GM18951 (cell line): ENCODE results near the gene CDCA7L.
"Not testable (repeated sequence)": the region's sequence is repeated elsewhere in the genome, so short reads cannot be mapped to it uniquely, and the experiment has no call there.

Experiments used
- POLR2A ChIP-seq: IDR thresholded peaks from 4 replicates; pipeline ENCODE4 v1.6.1; 2011; ENCODE audit warnings: mild to moderate bottlenecking; ENCODE audit not compliant: insufficient read length, insufficient read depth; ENCODE audit errors: extremely low read depth
- in situ Hi-C: fragments of 300-500 bp; cut with MboI; formaldehyde crosslinking; loops from one replicate; pipeline ENCODE4 v1.12.0; 2022; ENCODE audit warnings: low sequenced_read_pairs, mixed read lengths, inconsistent platforms; ENCODE audit not compliant: unreplicated experiment

The CDCA7L gene

DNA sequence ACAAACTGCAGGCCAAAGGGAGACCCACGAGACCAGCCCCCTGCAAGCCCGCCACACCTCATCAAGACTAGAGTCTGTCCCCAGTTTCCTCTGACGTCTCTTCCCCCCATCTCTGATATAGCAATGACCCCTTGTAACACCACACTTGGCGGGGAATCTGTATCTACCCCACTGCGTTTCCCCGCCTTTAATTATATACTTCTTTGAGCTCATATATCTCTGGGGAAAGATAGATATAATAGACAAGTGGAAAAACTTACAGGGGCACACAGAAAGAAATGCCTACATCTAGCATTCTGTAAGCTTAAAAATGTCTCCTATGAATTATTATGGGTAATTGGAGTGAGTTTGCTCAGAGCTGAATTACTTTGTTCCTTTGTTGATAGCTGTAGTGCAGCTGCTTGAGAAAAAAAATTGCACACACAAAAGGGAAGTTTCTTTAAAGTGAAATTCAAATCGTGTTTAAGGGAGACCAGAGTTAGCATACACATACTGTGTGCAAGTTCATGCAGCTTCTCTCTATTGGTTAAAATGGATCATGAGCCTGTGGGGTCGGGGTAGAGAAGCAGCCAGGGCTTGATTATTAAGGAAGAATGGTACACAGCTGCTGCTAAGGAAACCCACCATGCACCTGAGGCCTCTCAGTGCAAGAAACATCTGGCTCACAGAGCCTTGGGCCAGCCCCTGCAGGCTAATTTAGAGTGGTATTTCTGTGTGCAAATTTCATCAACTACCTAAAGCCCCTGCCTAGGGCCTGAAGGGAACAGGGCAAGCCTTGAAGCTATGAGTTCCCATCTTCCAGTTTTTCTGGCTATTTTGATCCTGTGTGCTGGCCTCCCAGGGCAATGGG is 32.5 kb downstream of the CDCA7L start:
- in situ Hi-C loops: no loop called here
- no peak for TF ChIP-seq POLR2A

GRCh38 chr7:21912305-21912704 is 33.4 kb downstream of the CDCA7L start:
- in situ Hi-C loops: no loop called here
- TF ChIP-seq POLR2A: no peak

DNA sequence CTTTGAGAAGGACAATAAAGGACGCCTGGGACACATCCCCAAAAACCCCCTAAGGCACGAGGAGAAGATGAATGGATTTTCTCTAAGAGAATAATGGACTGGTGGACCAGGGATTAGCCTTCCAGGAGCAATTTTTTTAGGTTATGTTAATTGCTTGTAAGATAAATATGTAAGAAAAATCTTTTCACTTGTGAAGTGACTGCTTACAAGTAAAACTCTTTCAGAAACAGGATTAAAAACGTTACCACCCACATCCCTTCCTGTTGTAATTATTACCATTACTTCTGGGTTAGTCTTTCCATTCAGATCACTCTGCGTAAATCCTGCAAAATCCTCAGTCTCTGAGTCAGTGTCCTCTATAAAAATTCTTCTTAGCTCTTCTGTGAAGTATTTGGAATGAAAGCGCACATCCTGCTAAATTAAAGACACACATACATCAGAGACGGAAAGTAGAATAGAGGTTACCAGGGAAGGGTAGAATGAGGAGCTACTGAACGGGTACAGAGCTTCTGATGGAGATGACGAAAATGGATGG is 34.3 kb downstream of the CDCA7L start:
- in situ Hi-C loops: no loop called here
- TF ChIP-seq POLR2A: no peak

DNA sequence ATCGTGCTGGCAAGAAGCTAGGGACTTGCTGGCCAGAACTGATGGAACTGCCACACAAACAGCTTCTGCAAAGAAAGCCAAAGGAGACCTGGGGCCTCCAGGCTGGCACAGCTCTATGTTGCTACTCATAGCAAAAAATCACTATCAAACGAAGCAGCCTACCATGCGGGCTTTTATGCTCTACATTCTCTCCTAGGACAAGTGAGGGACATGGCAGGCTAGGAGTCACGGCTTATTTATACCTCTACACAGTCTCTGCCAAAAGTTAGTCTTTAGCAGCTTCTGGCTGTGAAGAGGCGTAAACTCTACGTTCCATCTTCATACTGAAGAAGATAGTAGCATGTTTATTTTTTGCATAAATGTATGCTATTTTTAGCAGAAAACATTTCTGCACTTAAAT is 35.4 kb downstream of the CDCA7L start:
- no peak for TF ChIP-seq POLR2A
- in situ Hi-C loops: no loop called here

DNA sequence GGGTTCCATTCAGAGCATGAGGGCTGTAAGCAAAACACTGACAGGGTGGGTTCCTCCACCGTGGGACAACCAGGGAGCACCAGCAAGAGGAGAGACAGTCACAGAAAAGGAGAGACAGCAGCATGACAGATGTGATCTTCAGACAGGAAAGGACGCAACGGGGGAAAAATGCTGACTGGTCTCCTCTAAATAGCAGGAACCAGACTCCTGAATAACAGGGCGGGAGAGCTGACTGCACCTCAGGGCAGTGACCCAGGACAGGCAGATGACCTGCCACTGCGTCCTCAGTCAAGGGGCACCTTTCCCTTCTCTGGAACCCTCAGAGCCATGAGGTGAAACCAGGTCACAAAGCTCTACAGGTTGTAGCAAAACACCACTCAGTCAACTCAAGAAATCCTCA is 37.0 kb downstream of the CDCA7L start:
- in situ Hi-C loops: no loop called here
- TF ChIP-seq POLR2A: no peak

- in situ Hi-C loops: no loop called here
- TF ChIP-seq POLR2A: no peak
Observed at GRCh38 chr7:21903020-21903786, 42.5 kb downstream of the CDCA7L start.

DNA sequence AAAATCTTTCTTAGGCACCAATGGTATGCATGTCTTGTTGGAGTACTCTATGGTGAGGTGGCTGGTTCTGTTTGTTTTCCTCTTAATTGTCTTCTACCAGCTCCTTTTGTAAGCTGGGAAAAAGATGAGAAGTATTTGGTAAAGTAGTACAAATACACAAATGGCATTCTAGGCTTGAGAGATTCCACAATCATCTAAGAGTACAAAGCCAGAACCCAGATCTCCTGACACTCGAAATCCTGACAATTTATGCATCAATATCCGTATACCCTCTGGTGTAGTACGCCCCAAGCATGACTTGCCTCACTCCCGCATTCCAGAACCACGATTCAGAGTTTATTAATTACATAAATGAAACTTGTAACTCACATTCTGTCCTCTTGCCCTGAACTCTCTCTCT is 43.5 kb downstream of the CDCA7L start:
- in situ Hi-C loops: no loop called here
- TF ChIP-seq POLR2A: no peak

- no peak for TF ChIP-seq POLR2A
- in situ Hi-C loops: no loop called here
Observed at GRCh38 chr7:21898265-21898930, 47.3 kb downstream of the CDCA7L start.

DNA sequence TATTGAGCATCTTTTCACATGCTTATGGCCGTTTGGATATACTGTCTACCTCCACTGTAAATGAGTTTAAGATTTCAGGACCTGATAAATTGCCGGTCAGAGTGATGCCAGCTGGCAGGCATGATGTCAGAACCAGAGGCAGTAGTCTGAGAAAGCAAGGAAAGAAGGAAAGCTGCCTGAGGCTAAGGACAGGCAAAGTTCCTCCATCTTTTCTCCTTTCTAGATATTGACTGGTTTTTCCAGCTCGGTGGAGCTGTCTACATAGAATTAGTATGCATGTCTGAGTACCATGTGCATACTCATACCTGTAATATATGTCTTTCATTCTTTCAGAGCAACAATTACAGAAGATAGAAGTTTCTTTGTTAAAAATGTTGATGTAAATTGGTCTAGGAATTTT is 52.3 kb downstream of the CDCA7L start:
- in situ Hi-C loops: no loop called here

DNA sequence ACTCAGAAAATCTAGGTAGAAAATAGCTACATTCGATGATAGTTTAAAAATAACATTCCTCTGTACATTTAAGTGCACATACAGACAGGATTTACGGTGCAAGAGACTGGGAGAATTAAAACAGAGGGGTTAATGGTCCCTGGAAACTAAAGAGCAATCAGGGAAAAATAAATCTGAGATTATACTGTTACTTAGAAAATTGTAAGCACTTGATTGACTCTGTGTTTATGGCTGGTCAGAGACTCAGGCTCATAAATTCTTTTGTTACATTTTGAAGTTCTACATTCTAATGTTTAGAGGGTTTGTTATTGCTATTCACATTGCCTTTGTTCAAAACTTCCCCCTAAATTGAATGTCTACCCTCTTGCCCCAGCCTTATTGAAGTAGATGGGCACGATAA is 54.4 kb downstream of the CDCA7L start:
- TF ChIP-seq POLR2A: no peak
- in situ Hi-C loops: no loop called here

More for the DNA sequence above, 52.3 kb downstream of the CDCA7L start:
- no peak for TF ChIP-seq POLR2A

DNA sequence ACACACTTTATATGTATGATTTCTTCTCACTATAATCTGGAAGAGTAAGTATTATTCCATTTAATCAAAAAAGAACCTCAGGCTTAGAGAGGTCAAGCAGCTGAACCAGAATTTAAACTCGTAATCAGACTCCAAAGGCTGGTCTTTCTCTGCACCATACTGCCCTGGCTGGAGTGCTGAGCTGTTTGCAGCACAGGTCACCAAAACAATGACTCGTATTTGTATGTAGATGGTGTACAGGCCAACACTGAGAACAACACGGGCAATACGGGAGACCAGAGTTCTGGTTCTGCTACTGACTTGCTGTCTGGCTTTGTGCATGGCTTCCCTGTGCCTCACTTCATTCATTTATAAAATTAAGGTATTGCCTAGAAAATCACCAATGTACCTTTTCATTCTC is 57.9 kb downstream of the CDCA7L start:
- TF ChIP-seq POLR2A: no peak

DNA sequence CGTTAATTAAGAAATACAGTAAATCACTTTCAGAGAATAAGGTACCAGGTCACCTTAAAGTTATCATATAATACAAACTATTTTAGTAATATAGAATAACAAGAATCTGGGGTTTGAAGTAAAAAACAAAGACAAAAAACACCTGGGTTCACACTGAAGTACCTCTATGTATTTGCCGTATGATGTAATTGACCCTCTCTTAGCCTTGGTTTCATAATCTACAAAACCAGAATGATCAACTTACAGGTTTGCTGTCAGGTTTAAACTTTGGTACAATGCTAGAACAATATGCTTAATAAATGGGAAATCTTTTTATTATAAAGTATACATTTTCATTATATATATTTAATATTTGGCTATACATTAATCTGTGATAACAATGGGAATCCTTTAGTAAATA is 58.3 kb downstream of the CDCA7L start:
- TF ChIP-seq POLR2A: no peak
- in situ Hi-C loops: no loop called here

More for the DNA sequence above, 57.9 kb downstream of the CDCA7L start:
- in situ Hi-C loops: no loop called here

GRCh38 chr7:21886396-21886795 is 59.3 kb downstream of the CDCA7L start:
- no peak for TF ChIP-seq POLR2A
- in situ Hi-C loops: no loop called here

- in situ Hi-C loops: no loop called here
- TF ChIP-seq POLR2A: no peak
Observed at GRCh38 chr7:21884496-21884895, 61.2 kb downstream of the CDCA7L start.

GRCh38 chr7:21883501-21883900 is 62.2 kb downstream of the CDCA7L start:
- in situ Hi-C loops: not testable (repeated sequence)
